ENCODE measurements around the gene DNM3.

DNM3 gene

DNA sequence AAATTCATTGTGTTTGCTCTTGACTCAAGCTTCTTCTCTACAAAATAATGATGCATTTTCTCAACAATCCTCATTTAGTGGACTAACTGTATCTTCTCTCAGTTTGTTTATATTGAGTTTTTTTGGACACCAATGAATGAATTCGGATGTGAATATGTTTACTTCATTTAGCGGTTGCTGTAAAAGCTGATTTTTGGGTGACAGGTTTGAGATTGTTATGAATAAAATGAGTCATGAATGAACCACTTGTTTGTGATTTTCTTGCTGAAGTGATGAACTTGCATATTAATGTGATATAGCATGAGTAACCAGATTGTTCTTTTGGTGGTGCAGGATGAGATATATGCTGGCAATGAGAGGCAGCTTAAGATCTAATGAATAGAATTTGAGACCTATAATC lies 3.1 kb downstream of the DNM3 start:
- no peak for DNase-seq (ENCODE audit: extremely low read depth, low read depth)
- TF ChIP-seq, protein P1, sequence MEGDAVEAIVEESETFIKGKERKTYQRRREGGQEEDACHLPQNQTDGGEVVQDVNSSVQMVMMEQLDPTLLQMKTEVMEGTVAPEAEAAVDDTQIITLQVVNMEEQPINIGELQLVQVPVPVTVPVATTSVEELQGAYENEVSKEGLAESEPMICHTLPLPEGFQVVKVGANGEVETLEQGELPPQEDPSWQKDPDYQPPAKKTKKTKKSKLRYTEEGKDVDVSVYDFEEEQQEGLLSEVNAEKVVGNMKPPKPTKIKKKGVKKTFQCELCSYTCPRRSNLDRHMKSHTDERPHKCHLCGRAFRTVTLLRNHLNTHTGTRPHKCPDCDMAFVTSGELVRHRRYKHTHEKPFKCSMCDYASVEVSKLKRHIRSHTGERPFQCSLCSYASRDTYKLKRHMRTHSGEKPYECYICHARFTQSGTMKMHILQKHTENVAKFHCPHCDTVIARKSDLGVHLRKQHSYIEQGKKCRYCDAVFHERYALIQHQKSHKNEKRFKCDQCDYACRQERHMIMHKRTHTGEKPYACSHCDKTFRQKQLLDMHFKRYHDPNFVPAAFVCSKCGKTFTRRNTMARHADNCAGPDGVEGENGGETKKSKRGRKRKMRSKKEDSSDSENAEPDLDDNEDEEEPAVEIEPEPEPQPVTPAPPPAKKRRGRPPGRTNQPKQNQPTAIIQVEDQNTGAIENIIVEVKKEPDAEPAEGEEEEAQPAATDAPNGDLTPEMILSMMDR (IDR thresholded peaks at IDR 0.05; ENCODE audit: low read depth, low read length), result no peak

DNA sequence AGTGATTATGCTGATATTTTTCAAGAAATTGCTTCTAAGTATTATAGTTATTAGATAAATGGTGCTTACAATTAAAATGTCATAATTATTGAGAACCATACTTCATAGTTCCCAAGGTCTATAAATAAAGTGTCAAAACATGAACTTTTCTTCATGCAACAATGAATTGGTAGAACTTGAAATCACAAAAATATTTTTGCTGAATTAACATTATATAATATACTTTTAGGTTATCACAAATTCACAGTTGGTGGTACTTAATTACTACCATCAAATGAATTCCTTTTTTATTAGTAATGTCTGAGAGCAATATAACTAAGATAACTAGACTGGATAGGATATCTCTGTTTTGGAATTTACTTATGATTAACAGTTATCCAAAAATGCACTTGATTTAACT lies 4.7 kb downstream of the DNM3 start:
- TF ChIP-seq, protein P1 (IDR thresholded peaks at IDR 0.05; ENCODE audit: low read depth, low read length), result no peak
- DNase-seq (ENCODE audit: extremely low read depth, low read depth), result no peak

DNA sequence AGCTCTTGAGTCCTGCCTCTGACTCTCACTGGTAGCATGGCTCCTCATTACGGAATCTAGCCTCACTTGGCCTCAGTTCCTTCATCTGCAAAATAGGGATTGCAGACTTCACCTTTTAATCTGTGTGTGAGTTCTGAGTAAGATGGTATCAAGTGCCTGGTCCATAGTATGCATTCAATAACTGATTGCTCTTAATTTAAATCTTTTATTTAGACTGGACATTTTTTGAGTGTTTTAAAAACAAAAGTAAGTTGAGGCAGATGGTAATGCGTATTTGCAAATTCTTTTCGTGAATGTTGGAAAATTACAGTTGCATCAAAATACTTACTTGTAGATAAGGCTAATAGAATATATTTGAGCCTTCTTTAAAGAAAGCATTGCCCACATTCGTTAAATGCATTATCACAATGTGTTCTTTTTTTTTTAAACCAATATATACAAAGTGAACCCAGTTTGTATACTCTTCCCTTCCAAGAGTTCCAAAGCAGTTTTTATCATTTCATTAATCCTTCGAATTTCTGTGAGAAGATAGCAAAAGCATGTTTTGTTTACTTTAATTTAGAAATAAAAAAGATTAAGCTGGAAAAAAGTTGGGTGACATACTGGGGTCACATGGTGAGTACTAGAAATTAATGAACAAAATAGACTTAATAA lies 8.1 kb downstream of the DNM3 start:
- no peak for DNase-seq (ENCODE audit: extremely low read depth, low read depth)
- TF ChIP-seq, protein P1 (IDR thresholded peaks at IDR 0.05; ENCODE audit: low read depth, low read length), result no peak

DNA sequence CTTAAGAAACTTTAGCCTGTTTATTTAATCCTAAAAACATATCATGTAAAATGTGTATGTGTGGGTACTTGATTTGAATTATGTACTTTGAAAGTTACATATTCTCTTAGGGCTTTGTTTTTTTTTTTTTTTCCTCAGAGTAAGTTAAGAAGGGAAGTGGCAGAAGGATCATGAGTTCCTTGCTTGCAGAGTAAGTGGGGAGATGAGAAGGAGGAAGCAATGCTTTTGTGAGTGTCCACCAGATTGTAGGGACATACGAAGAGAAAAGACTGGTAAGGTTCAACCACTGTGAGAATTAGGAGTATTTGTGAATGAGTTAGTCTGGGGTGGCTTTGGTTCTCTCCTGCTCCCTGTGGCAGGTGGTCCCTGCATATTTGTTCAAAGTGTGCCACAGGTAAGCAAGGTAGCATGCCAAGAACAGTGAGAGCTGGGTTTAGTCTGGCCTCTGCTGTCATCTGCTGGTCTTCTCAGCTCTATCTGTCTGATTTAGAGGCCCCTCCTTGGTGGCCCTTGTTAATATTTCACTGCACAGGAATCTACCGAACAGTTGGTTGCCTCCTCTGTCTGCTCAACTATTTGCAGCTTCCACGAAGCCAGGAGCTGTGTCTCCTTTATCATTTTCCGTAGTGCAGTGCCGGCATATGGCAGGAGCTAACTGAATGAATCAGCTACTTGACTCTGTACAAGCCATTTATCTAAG lies 9.5 kb downstream of the DNM3 start:
- TF ChIP-seq, protein P1 (IDR thresholded peaks at IDR 0.05; ENCODE audit: low read depth, low read length), result no peak
- DNase-seq (ENCODE audit: extremely low read depth, low read depth), result no peak

DNA sequence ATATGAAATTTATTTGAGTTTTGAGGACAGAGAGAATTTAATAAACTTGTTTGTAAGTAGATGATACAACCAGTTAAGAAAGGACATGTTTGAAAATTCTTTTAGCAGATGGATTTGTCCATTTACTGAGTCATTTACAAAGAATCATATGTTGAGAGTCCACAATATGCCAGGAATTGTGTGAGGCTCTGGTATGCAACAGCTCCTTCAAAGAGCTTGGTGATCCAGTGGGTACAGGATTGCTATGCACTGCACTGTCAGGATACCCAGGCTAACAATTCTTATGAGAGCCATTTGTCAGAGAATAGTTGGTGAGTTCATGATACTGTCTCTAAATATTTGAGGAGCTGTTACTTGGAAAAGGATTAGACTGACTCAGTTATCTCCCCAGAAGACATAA lies 11.0 kb downstream of the DNM3 start:
- TF ChIP-seq, protein P1 (IDR thresholded peaks at IDR 0.05; ENCODE audit: low read depth, low read length), result no peak
- no peak for DNase-seq (ENCODE audit: extremely low read depth, low read depth)

DNA sequence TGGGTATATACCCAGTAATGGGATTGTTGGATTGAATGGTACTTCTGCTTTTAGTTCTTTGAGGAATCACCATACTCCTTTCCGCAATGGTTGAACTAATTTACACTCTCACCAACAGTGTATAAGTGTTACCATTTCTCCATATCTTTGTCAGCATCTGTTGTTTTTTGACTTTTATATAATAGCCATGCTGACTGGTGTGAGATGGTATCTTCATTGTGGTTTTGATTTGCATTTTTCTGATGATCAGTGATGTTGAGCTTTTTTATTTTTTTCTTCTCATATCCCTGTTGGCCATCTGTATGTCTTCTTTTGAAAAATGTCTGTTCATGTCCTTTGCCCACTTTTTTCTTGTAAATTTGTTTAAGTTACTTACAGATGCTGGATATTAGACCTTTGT lies 14.1 kb downstream of the DNM3 start:
- DNase-seq (ENCODE audit: extremely low read depth, low read depth), result no peak
- TF ChIP-seq, protein P1 (IDR thresholded peaks at IDR 0.05; ENCODE audit: low read depth, low read length), result no peak

DNA sequence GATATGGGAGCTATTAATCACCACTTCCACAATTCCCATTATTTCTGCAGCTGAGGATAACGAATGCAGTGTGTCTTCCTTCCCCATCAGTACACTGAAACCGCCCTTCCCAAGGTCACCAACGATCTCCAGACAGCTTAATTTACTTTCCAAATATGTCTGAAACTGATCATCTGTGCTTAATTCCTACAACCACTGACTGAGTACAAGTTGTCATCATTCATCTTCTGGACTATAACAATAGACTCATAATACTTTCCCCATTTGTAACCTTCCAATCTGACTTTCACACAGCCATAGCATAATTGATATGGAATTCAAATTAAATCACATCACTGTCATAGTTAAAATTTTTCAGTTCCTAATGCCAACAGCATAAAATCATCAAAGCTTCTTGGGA lies 17.4 kb downstream of the DNM3 start:
- TF ChIP-seq, protein P1 (IDR thresholded peaks at IDR 0.05; ENCODE audit: low read depth, low read length), result no peak
- no peak for DNase-seq (ENCODE audit: extremely low read depth, low read depth)

All from AG09319 (cell line).